Measurements from ENCODE around the gene DCN.

DCN gene

DNA sequence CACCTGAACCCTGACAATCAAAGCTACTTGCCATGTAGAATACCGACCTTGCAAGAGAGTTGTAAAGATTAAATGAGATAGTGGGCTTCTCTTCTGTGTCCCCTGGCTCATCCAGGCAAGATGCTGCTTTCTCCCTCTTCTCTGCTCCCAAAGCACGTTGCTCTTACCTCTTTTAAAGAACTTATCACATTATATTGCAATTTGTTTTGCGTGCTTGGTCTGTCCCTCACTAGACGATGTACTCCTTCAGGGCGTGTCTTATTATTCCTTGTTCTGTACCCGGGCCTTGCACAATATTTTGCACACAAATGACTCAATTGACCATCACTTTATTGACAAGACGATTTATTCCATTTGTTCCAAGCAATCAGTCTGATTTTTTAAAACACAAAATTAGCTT, 3.3 kb downstream of the DCN start:
- no peak overlapping the region for H3K4me3 ChIP-seq (ENCODE audit: low read length)
- TF ChIP-seq EZH2phosphoT487 (IDR thresholded peaks at IDR 0.05; ENCODE audit: borderline replicate concordance, low read length), result no peak
- TF ChIP-seq, protein P1, sequence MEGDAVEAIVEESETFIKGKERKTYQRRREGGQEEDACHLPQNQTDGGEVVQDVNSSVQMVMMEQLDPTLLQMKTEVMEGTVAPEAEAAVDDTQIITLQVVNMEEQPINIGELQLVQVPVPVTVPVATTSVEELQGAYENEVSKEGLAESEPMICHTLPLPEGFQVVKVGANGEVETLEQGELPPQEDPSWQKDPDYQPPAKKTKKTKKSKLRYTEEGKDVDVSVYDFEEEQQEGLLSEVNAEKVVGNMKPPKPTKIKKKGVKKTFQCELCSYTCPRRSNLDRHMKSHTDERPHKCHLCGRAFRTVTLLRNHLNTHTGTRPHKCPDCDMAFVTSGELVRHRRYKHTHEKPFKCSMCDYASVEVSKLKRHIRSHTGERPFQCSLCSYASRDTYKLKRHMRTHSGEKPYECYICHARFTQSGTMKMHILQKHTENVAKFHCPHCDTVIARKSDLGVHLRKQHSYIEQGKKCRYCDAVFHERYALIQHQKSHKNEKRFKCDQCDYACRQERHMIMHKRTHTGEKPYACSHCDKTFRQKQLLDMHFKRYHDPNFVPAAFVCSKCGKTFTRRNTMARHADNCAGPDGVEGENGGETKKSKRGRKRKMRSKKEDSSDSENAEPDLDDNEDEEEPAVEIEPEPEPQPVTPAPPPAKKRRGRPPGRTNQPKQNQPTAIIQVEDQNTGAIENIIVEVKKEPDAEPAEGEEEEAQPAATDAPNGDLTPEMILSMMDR (IDR thresholded peaks at IDR 0.05; ENCODE audit: low read depth, low read length, poor library complexity, severe bottlenecking), result no peak
- no peak overlapping the region for H3K4me2 ChIP-seq (ENCODE audit: low read length)
- H3K79me2 ChIP-seq (ENCODE audit: control insufficient read depth, low read length), result no peaks in the 10 kb centered on the region
- no peaks in the 10 kb centered on the region for H3K4me1 ChIP-seq (ENCODE audit: control insufficient read depth, low read length)
- no peaks in the 10 kb centered on the region for H3K27me3 ChIP-seq (ENCODE audit: control insufficient read depth, low read length)
- no peaks in the 10 kb centered on the region for H3K9me2 ChIP-seq (replicated peaks; ENCODE audit: control insufficient read depth, low read length)
- H4K20me1 ChIP-seq (ENCODE audit: control insufficient read depth, insufficient read depth, low read depth, low read length), result no peaks in the 10 kb centered on the region
- no peaks in the 10 kb centered on the region for H3F3A ChIP-seq (ENCODE audit: control insufficient read depth, insufficient read depth)
- no peaks in the 10 kb centered on the region for H3K36me3 ChIP-seq (ENCODE audit: control insufficient read depth, low read length)
- no peaks in the 10 kb centered on the region for H3K9me3 ChIP-seq (ENCODE audit: control insufficient read depth, insufficient read depth, low read length)
- H3K27ac ChIP-seq (ENCODE audit: low read depth, low read length), result no peak overlapping the region

DNA sequence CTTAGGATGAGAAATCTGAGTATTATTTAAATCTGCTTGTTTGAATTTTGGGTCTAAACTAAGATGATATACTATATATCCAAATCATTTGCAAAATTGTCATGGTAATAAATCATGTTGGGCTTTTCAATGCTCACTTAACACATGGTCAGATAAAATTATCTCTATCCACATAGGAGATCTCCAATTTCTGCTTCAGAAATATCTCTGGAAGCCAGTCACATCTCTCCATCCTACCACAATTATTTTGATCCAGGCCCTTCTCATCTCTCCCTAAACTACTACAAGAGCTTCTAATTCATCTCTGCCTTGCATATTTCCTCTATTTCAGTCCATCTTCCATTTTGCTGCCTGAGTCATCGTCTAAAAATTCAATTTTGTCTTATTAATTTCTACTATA, 3.8 kb downstream of the DCN start:
- Histone ChIP-seq H3K4me3 (ENCODE audit: low read length) (no peak overlapping the region), H3K27ac (ENCODE audit: low read depth, low read length) (no peak overlapping the region), H3K79me2 (ENCODE audit: control insufficient read depth, low read length) (no peaks in the 10 kb centered on the region), H3K27me3 (ENCODE audit: control insufficient read depth, low read length) (no peaks in the 10 kb centered on the region), H3K9me3 (ENCODE audit: control insufficient read depth, insufficient read depth, low read length) (no peaks in the 10 kb centered on the region), H3K9me2 (replicated peaks; ENCODE audit: control insufficient read depth, low read length) (no peaks in the 10 kb centered on the region), H4K20me1 (ENCODE audit: control insufficient read depth, insufficient read depth, low read depth, low read length) (no peaks in the 10 kb centered on the region), H3F3A (ENCODE audit: control insufficient read depth, insufficient read depth) (no peaks in the 10 kb centered on the region), H3K4me1 (ENCODE audit: control insufficient read depth, low read length) (no peaks in the 10 kb centered on the region), H3K4me2 (ENCODE audit: low read length) (no peak overlapping the region), H3K36me3 (ENCODE audit: control insufficient read depth, low read length) (no peaks in the 10 kb centered on the region)
- TF ChIP-seq, protein P1 (IDR thresholded peaks at IDR 0.05; ENCODE audit: low read depth, low read length, poor library complexity, severe bottlenecking), result no peak
- no peak for TF ChIP-seq EZH2phosphoT487 (IDR thresholded peaks at IDR 0.05; ENCODE audit: borderline replicate concordance, low read length)

DNA sequence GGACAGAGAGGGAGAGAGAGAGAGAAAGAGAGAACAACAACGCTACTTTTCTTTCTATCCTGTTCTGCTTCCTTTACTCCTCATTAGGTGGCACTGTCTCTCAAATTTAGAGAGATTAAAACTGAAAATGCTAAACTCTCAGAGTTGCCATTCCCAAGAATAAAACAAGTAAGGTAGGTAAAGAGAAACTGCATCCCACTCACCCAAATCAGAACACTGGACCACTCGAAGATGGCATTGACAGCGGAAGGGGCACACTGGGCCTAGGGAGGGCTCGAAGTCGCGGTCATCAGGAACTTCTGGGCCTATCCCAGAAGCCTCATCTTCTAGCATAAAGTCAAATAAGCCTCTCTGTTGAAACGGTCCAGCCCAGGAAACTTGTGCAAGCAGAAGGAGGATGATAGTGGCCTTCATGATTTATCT, 4.5 kb downstream of the DCN start:
- Histone ChIP-seq H3K4me2 (ENCODE audit: low read length) (no peak overlapping the region), H4K20me1 (ENCODE audit: control insufficient read depth, insufficient read depth, low read depth, low read length) (no peaks in the 10 kb centered on the region), H3K79me2 (ENCODE audit: control insufficient read depth, low read length) (no peaks in the 10 kb centered on the region), H3F3A (ENCODE audit: control insufficient read depth, insufficient read depth) (no peaks in the 10 kb centered on the region), H3K9me3 (ENCODE audit: control insufficient read depth, insufficient read depth, low read length) (no peaks in the 10 kb centered on the region), H3K36me3 (ENCODE audit: control insufficient read depth, low read length) (no peaks in the 10 kb centered on the region), H3K27ac (ENCODE audit: low read depth, low read length) (no peak overlapping the region), H3K27me3 (ENCODE audit: control insufficient read depth, low read length) (no peaks in the 10 kb centered on the region), H3K4me3 (ENCODE audit: low read length) (no peak overlapping the region), H3K9me2 (replicated peaks; ENCODE audit: control insufficient read depth, low read length) (no peaks in the 10 kb centered on the region), H3K4me1 (ENCODE audit: control insufficient read depth, low read length) (no peaks in the 10 kb centered on the region)
- TF ChIP-seq EZH2phosphoT487 (IDR thresholded peaks at IDR 0.05; ENCODE audit: borderline replicate concordance, low read length), result no peak
- TF ChIP-seq, protein P1 (IDR thresholded peaks at IDR 0.05; ENCODE audit: low read depth, low read length, poor library complexity, severe bottlenecking), result peak; percentile 23

DNA sequence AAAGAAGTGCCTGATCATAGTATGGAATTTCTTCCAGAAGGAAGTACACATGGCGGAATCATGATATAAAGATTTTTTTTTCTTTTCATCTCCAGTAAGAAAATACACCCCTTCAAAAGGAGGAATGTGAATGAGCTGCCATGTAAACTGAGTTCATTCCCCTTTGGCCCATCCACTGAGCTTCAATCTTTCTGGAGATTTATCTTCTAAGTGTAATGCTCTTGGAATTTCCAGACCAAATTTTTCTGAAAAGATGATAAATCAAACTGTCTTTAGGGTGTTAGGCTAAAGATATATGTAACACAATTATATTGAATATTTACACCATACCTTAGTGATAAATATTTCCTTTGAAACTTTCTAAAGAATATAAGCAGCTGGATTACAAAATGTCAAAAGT, 5.2 kb downstream of the DCN start:
- Histone ChIP-seq H3K27me3 (ENCODE audit: control insufficient read depth, low read length) (no peaks in the 10 kb centered on the region), H4K20me1 (ENCODE audit: control insufficient read depth, insufficient read depth, low read depth, low read length) (no peaks in the 10 kb centered on the region), H3K9me3 (ENCODE audit: control insufficient read depth, insufficient read depth, low read length) (no peaks in the 10 kb centered on the region), H3F3A (ENCODE audit: control insufficient read depth, insufficient read depth) (no peaks in the 10 kb centered on the region), H3K4me3 (ENCODE audit: low read length) (no peak overlapping the region), H3K9me2 (replicated peaks; ENCODE audit: control insufficient read depth, low read length) (no peaks in the 10 kb centered on the region), H3K4me2 (ENCODE audit: low read length) (no peak overlapping the region), H3K4me1 (ENCODE audit: control insufficient read depth, low read length) (no peaks in the 10 kb centered on the region), H3K79me2 (ENCODE audit: control insufficient read depth, low read length) (no peaks in the 10 kb centered on the region), H3K36me3 (ENCODE audit: control insufficient read depth, low read length) (no peaks in the 10 kb centered on the region), H3K27ac (ENCODE audit: low read depth, low read length) (no peak overlapping the region)
- TF ChIP-seq, protein P1 (IDR thresholded peaks at IDR 0.05; ENCODE audit: low read depth, low read length, poor library complexity, severe bottlenecking), result no peak
- no peak for TF ChIP-seq EZH2phosphoT487 (IDR thresholded peaks at IDR 0.05; ENCODE audit: borderline replicate concordance, low read length)

Data from DOHH2 (cell line).